Sigmoid colon (tissue), 4 donors: ENCODE results near the gene HTRA2.

ENCODE experiments used
- CTCF ChIP-seq, 4 experiments: fragments of 450-650 bp in 3 of 4; fragments of 200-600 bp in 1 of 4; IDR thresholded peaks; one replicate each; pipeline ENCODE4 v1.5.1; 2016 to 2019; ENCODE audit warnings: antibody characterized with exemption in 4 of 4, mild to moderate bottlenecking in 3 of 4, moderate library complexity in 2 of 4
- EP300 ChIP-seq, 4 donors: sonication (generic); formaldehyde crosslinking; IDR thresholded peaks; one replicate each; pipeline ENCODE4 v1.6.1; 2017; ENCODE audit warnings: antibody characterized with exemption in 4 of 4
- POLR2A ChIP-seq, 2 donors: fragments of 450-650 bp; IDR thresholded peaks; one replicate each; pipeline ENCODE4 v1.6.1; 2016; ENCODE audit warnings: antibody characterized with exemption in 2 of 2, mild to moderate bottlenecking in 2 of 2, moderate library complexity in 2 of 2
- POLR2AphosphoS5 ChIP-seq, 4 donors: sonication (generic); formaldehyde crosslinking; IDR thresholded peaks; one replicate each; pipeline ENCODE4 v1.6.1; 2017; ENCODE audit warnings: antibody characterized with exemption in 4 of 4

GRCh38 chr2:74511104-74511989 is 18.4 kb upstream of the HTRA2 start:
- no peak for TF ChIP-seq POLR2AphosphoS5 (IDR thresholded peaks at IDR 0.05)
- no peak for TF ChIP-seq CTCF (IDR thresholded peaks at IDR 0.05)
- TF ChIP-seq POLR2A (IDR thresholded peaks at IDR 0.05) = no peak
- no peak for TF ChIP-seq EP300 (IDR thresholded peaks at IDR 0.05)
